GM19324 (cell line): ENCODE data around the gene DHRS7B.

Experiments
- ATAC-seq: cut with Tn5 transposase; IDR thresholded peaks from one replicate; pipeline ENCODE4 v1.9.1; 2021; ENCODE audit warnings: mild to moderate bottlenecking, moderate library complexity; ENCODE audit not compliant: unreplicated experiment, low FRiP score

Gene DHRS7B

GRCh38 chr17:21149621-21150020, 22.9 kb downstream of the DHRS7B start:
- ATAC-seq = no peak

- ATAC-seq = no peak
Observed at GRCh38 chr17:21152731-21153130, 26.0 kb downstream of the DHRS7B start.

GRCh38 chr17:21157586-21158370, 31.0 kb downstream of the DHRS7B start:
- ATAC-seq = no peak

GRCh38 chr17:21160401-21160800, 33.6 kb downstream of the DHRS7B start:
- no peak for ATAC-seq

GRCh38 chr17:21161498-21162393, 35.0 kb downstream of the DHRS7B start:
- no peak for ATAC-seq

GRCh38 chr17:21162394-21162775, 35.6 kb downstream of the DHRS7B start:
- ATAC-seq = no peak

- ATAC-seq = no peak
Observed at GRCh38 chr17:21163101-21163500, 36.3 kb downstream of the DHRS7B start.

- ATAC-seq = no peak
Observed at GRCh38 chr17:21164216-21164615, 37.5 kb downstream of the DHRS7B start.

- ATAC-seq = no peak
Observed at GRCh38 chr17:21164620-21165019, 37.9 kb downstream of the DHRS7B start.

- no peak for ATAC-seq
Observed at GRCh38 chr17:21165922-21166594, 39.3 kb downstream of the DHRS7B start.

- no peak for ATAC-seq
Observed at GRCh38 chr17:21166595-21167210, 39.9 kb downstream of the DHRS7B start.

- ATAC-seq = no peak
Observed at GRCh38 chr17:21167303-21167702, 40.5 kb downstream of the DHRS7B start.

GRCh38 chr17:21168555-21168865, 41.7 kb downstream of the DHRS7B start:
- no peak for ATAC-seq

- ATAC-seq = no peak
Observed at GRCh38 chr17:21169496-21169895, 42.7 kb downstream of the DHRS7B start.

GRCh38 chr17:21170809-21171208, 44.0 kb downstream of the DHRS7B start:
- ATAC-seq = no peak

GRCh38 chr17:21171309-21171922, 44.7 kb downstream of the DHRS7B start:
- peak; percentile 48 for ATAC-seq

GRCh38 chr17:21171970-21172510, 45.3 kb downstream of the DHRS7B start:
- ATAC-seq = no peak

- no peak for ATAC-seq
Observed at GRCh38 chr17:21172846-21173245, 46.1 kb downstream of the DHRS7B start.

GRCh38 chr17:21173543-21173942, 46.8 kb downstream of the DHRS7B start:
- no peak for ATAC-seq

- ATAC-seq = no peak
Observed at GRCh38 chr17:21174186-21174585, 47.4 kb downstream of the DHRS7B start.
